Thyroid gland (tissue), 4 donors: ENCODE data around the gene FBXO41. TPM values are rescaled to one million over a fixed set of nuclear protein-coding genes. Genes with fewer than 3 reads are reported as not detected.

Experiments
- DNase-seq, 2 donors: peaks; one replicate each; pipeline ENCODE4 v3.0.0-alpha.2; 2019
- H3K27ac ChIP-seq, 3 donors: fragments of 200-600 bp; sonication (generic); 1 replicate in 2 of 3; 2 replicates in 1 of 3; pipeline ENCODE4 v1.5.1; 2016 to 2019; ENCODE audit warnings: mild to moderate bottlenecking in 1 of 3, moderate library complexity in 1 of 3
- H3K27me3 ChIP-seq: fragments of 200-600 bp; sonication (generic); one replicate; pipeline ENCODE4 v1.5.1; 2019
- H3K36me3 ChIP-seq, 2 donors: fragments of 200-600 bp; sonication (generic); one replicate each; pipeline ENCODE4 v1.5.1; 2016 to 2019
- H3K4me1 ChIP-seq, 2 donors: fragments of 200-600 bp; sonication (generic); one replicate each; pipeline ENCODE4 v1.5.1; 2017 to 2019
- H3K4me3 ChIP-seq, 3 donors: fragments of 200-600 bp; sonication (generic); replicated peaks in 1 of 3; 1 replicate in 2 of 3; 2 replicates in 1 of 3; pipeline ENCODE4 v1.5.1; 2016; ENCODE audit warnings: mild to moderate bottlenecking in 1 of 3
- H3K9me3 ChIP-seq: fragments of 200-600 bp; sonication (generic); one replicate; pipeline ENCODE4 v1.5.1; 2017
- CTCF ChIP-seq, 6 experiments: fragments of 200-600 bp in 3 of 6; fragments of 450-650 bp in 3 of 6; sonication (generic) in 3 of 6; IDR thresholded peaks; one replicate each; pipeline ENCODE4 v1.5.1; 2016 to 2019; ENCODE audit warnings: antibody characterized with exemption in 6 of 6, mild to moderate bottlenecking in 2 of 6, inconsistent platforms in 1 of 6, moderate library complexity in 1 of 6
- POLR2A ChIP-seq, 2 donors: fragments of 450-650 bp; IDR thresholded peaks; one replicate each; pipeline ENCODE4 v1.6.1; 2017; ENCODE audit warnings: antibody characterized with exemption in 2 of 2, mild to moderate bottlenecking in 2 of 2, moderate library complexity in 1 of 2
- WGBS, 2 donors: methylation state at CpG; one replicate each; pipeline ENCODE4 v1.1.5; 2017; 5-methylcytosine and 5-hydroxymethylcytosine counted together
- intact Hi-C: fragments of 100-400 bp; cut with DNase I; formaldehyde crosslinking; loops from one replicate; pipeline ENCODE4 v1.15.1; 2023
- total RNA-seq, 4 donors: library from RNA; depleted of rRNA; stranded (reverse); fragments of >200 nt; gene quantifications; one replicate each; pipeline ENCODE4 v1.2.3, GENCODE V29; 2016

Gene FBXO41
- total RNA-seq, 4 donors from 2014 or later = 0.79 to 3.8 (median 1.3) TPM

GRCh38 chr2:73227086-73227485, 57.2 kb downstream of the FBXO41 start:
- DNase-seq = no peak

GRCh38 chr2:73225513-73226360, 58.5 kb downstream of the FBXO41 start:
- WGBS, 2 donors = 80 to 87% methylated on average over 9 of the region's 9 CpGs

More at GRCh38 chr2:73227086-73227485, 57.2 kb downstream of the FBXO41 start:
- Histone ChIP-seq H3K4me1 (no peaks in the 10 kb centered on the region), H3K9me3 (no peaks in the 10 kb centered on the region), H3K4me3 (no peak overlapping the region), H3K27me3 (no peaks in the 10 kb centered on the region), H3K27ac (no peak overlapping the region), H3K36me3 (peaks cover 0 to 17% of the 10 kb centered on the region in 2 donors)
- intact Hi-C loops = no loop called here
- 78 to 88% methylated on average over 2 to 3 of the region's 3 CpGs for WGBS, 2 donors
- TF ChIP-seq CTCF (IDR thresholded peaks at IDR 0.05) (no peak), POLR2A (IDR thresholded peaks at IDR 0.05) (no peak)

GRCh38 chr2:73223821-73224220, 60.5 kb downstream of the FBXO41 start:
- no peaks in the 10 kb centered on the region for H3K4me1 ChIP-seq
- TF ChIP-seq POLR2A (IDR thresholded peaks at IDR 0.05) (no peak), CTCF (IDR thresholded peaks at IDR 0.05) (no peak)
- no peak for DNase-seq
- WGBS, 2 donors = 86 to 96% methylated on average over 4 of the region's 4 CpGs
- H3K9me3 ChIP-seq = no peaks in the 10 kb centered on the region
- no peak overlapping the region for H3K27ac ChIP-seq
- no peak overlapping the region for H3K4me3 ChIP-seq
- H3K27me3 ChIP-seq = no peaks in the 10 kb centered on the region
- peaks cover 0 to 29% of the 10 kb centered on the region in 2 donors for H3K36me3 ChIP-seq
- intact Hi-C loops = no loop called here

More at GRCh38 chr2:73225513-73226360, 58.5 kb downstream of the FBXO41 start:
- TF ChIP-seq POLR2A (IDR thresholded peaks at IDR 0.05) (no peak), CTCF (IDR thresholded peaks at IDR 0.05) (no peak)
- H3K4me3 ChIP-seq = no peak overlapping the region
- no peak overlapping the region for H3K27ac ChIP-seq
- no peaks in the 10 kb centered on the region for H3K4me1 ChIP-seq
- H3K9me3 ChIP-seq = no peaks in the 10 kb centered on the region
- H3K27me3 ChIP-seq = no peaks in the 10 kb centered on the region
- intact Hi-C loops = no loop called here
- H3K36me3 ChIP-seq = peaks cover 0 to 26% of the 10 kb centered on the region in 2 donors
- DNase-seq = no peak

GRCh38 chr2:73218298-73218697, 66.0 kb downstream of the FBXO41 start:
- TF ChIP-seq POLR2A (IDR thresholded peaks at IDR 0.05) = no peak
- no peak for TF ChIP-seq CTCF (IDR thresholded peaks at IDR 0.05)
- H3K9me3 ChIP-seq = no peaks in the 10 kb centered on the region
- intact Hi-C loops = no loop called here
- H3K27me3 ChIP-seq = no peaks in the 10 kb centered on the region
- H3K36me3 ChIP-seq = peaks cover 0 to 18% of the 10 kb centered on the region in 2 donors
- no peak overlapping the region for H3K27ac ChIP-seq
- H3K4me3 ChIP-seq = no peak overlapping the region
- DNase-seq = no peak
- peaks cover 8 to 12% of the 10 kb centered on the region in 2 donors for H3K4me1 ChIP-seq

- Histone ChIP-seq H3K4me3 (no peak overlapping the region), H3K27ac (no peak overlapping the region), H3K36me3 (peaks cover 0 to 14% of the 10 kb centered on the region in 2 donors), H3K9me3 (no peaks in the 10 kb centered on the region), H3K4me1 (peaks cover 8 to 12% of the 10 kb centered on the region in 2 donors), H3K27me3 (no peaks in the 10 kb centered on the region)
- TF ChIP-seq CTCF (IDR thresholded peaks at IDR 0.05) = no peak
- no peak for TF ChIP-seq POLR2A (IDR thresholded peaks at IDR 0.05)
- intact Hi-C loops = no loop called here
- DNase-seq = no peak
- WGBS, 2 donors = 94 to 96% methylated on average over 2 of the region's 2 CpGs
Measured at GRCh38 chr2:73217826-73218225, 66.5 kb downstream of the FBXO41 start.
